HepG2 (cell line): ENCODE data around the gene ARG2. TPM values are rescaled to one million over a fixed set of nuclear protein-coding genes. Genes with fewer than 3 reads are reported as not detected.

Experiments used
- DBP ChIP-seq: sonication (generic); formaldehyde crosslinking; IDR thresholded peaks from 2 replicates; pipeline ENCODE4 v1.4.0; 2020; ENCODE audit warnings: missing genetic modification reagents; ENCODE audit errors: not compliant biosample characterization
- ELK4 ChIP-seq: sonication (generic); formaldehyde crosslinking; IDR thresholded peaks from 2 replicates; pipeline ENCODE4 v1.9.0; 2021; ENCODE audit warnings: missing genetic modification reagents, borderline replicate concordance
- ESRRA ChIP-seq: sonication (generic); formaldehyde crosslinking; IDR thresholded peaks from 2 replicates; pipeline ENCODE4 v1.5.1; 2020; ENCODE audit warnings: mild to moderate bottlenecking, low read depth, missing genetic modification reagents
- ETS1 ChIP-seq: sonication (generic); formaldehyde crosslinking; IDR thresholded peaks from 2 replicates; pipeline ENCODE4 v1.4.0; 2020; ENCODE audit warnings: missing genetic modification reagents
- FOXO4 ChIP-seq: sonication (generic); formaldehyde crosslinking; conservative IDR thresholded peaks from 2 replicates; pipeline ENCODE4 v1.8.1; 2023; ENCODE audit warnings: missing genetic modification reagents
- GLMP ChIP-seq: sonication (generic); formaldehyde crosslinking; IDR thresholded peaks from 2 replicates; pipeline ENCODE4 v1.9.0; 2021; ENCODE audit warnings: missing genetic modification reagents, mild to moderate bottlenecking, borderline replicate concordance
- HNRNPH1 ChIP-seq: fragments of 200-400 bp; formaldehyde crosslinking; optimal IDR thresholded peaks from 2 replicates; pipeline ENCODE3; 2017; ENCODE audit warnings: mild to moderate bottlenecking, low read depth, low read length
- HOXD1 ChIP-seq: sonication (generic); formaldehyde crosslinking; IDR thresholded peaks from 2 replicates; pipeline ENCODE4 v1.5.0; 2020; ENCODE audit warnings: missing genetic modification reagents
- KAT7 ChIP-seq: IDR thresholded peaks from 2 replicates; pipeline ENCODE4 v1.6.1; 2018; ENCODE audit warnings: borderline replicate concordance, missing compliant biosample characterization
- KLF6 ChIP-seq: IDR thresholded peaks from 2 replicates; pipeline ENCODE4 v1.8.0; 2016; ENCODE audit warnings: missing biosample characterization, missing genetic modification reagents
- MXD3 ChIP-seq: IDR thresholded peaks from 2 replicates; pipeline ENCODE4 v1.6.1; 2016; ENCODE audit warnings: mild to moderate bottlenecking, missing biosample characterization, missing genetic modification reagents
- NR3C1 ChIP-seq: sonication (generic); formaldehyde crosslinking; IDR thresholded peaks from 2 replicates; pipeline ENCODE4 v1.4.0; 2020; ENCODE audit warnings: missing genetic modification reagents
- PAF1 ChIP-seq: IDR thresholded peaks from 2 replicates; pipeline ENCODE4 v1.6.1; 2016; ENCODE audit warnings: missing genetic modification reagents, missing compliant biosample characterization
- RFX5 ChIP-seq: IDR thresholded peaks from 2 replicates; pipeline ENCODE4 v1.6.1; 2011; ENCODE audit warnings: low read depth, low read length, improper control_type of control experiment
- SNAI1 ChIP-seq: sonication (generic); formaldehyde crosslinking; IDR thresholded peaks from 2 replicates; pipeline ENCODE4 v1.5.0; 2020; ENCODE audit warnings: mild to moderate bottlenecking, missing genetic modification reagents, borderline replicate concordance
- SNAPC5 ChIP-seq: sonication (generic); formaldehyde crosslinking; IDR thresholded peaks from 2 replicates; pipeline ENCODE4 v1.8.1; 2023; ENCODE audit warnings: mild to moderate bottlenecking, missing genetic modification reagents, borderline replicate concordance
- ZBTB25 ChIP-seq: IDR thresholded peaks from 2 replicates; pipeline ENCODE4 v1.6.1; 2018; ENCODE audit warnings: missing genetic modification reagents
- ZFP62 ChIP-seq: sonication (generic); formaldehyde crosslinking; IDR thresholded peaks from 2 replicates; pipeline ENCODE4 v1.4.0; 2020; ENCODE audit warnings: missing genetic modification reagents
- ZNF331 ChIP-seq: sonication (generic); formaldehyde crosslinking; IDR thresholded peaks from 2 replicates; pipeline ENCODE4 v1.4.0; 2020; ENCODE audit warnings: missing genetic modification reagents
- ZNF510 ChIP-seq: sonication (generic); formaldehyde crosslinking; IDR thresholded peaks from 2 replicates; pipeline ENCODE4 v1.4.0; 2020; ENCODE audit warnings: low read depth, mild to moderate bottlenecking, missing genetic modification reagents
- ZNF780A ChIP-seq: sonication (generic); formaldehyde crosslinking; IDR thresholded peaks from 2 replicates; pipeline ENCODE4 v1.8.0; 2022; ENCODE audit warnings: mild to moderate bottlenecking, missing genetic modification reagents, moderate library complexity
- polyA plus RNA-seq, 8 experiments: library from polyadenylated mRNA; depleted of rRNA in 3 of 8; stranded (reverse) in 7 of 8; unstranded in 1 of 8; fragments of >200 nt; fragmentation: Illumina TruSeq in 4 of 8; extraction: Trizol in 4 of 8; gene quantifications; 2 replicates each; pipeline versions ENCODE4 v1.2.1 to v1.2.3, GENCODE V29; 2011 to 2016; ENCODE audit warnings: low read depth in 4 of 8, missing spikeins in 1 of 8, mixed read lengths in 1 of 8; ENCODE audit not compliant: insufficient read depth in 1 of 8
- total RNA-seq, 5 experiments: library from RNA; depleted of rRNA; stranded (reverse); fragments of >200 nt; fragmentation: Illumina TruSeq; extraction: Trizol; gene quantifications; 2 replicates each; pipeline ENCODE4 v1.2.3, GENCODE V29; 2016; ENCODE audit warnings: low read depth in 1 of 5

ARG2 gene
- total and polyA plus RNA-seq, 2 of the 13 experiments (the other 11 are each of a cell fraction or from before 2014, with no cell fraction given), result 37.5 to 73.6 TPM

GRCh38 chr14:67619446-67620216 is at the start of gene ARG2 (continued):
- TF ChIP-seq ZNF510 (CRISPR knock-in tag) (no peak), SNAPC5 (CRISPR knock-in tag) (no peak), ZFP62 (CRISPR knock-in tag) (no peak), MXD3 (no peak), GLMP (CRISPR knock-in tag) (no peak), HOXD1 (CRISPR knock-in tag) (no peak), ZNF780A (CRISPR knock-in tag) (no peak), HNRNPH1 (no peak), ESRRA (CRISPR knock-in tag) (0 out of 2 replicates have a peak, but pooled peaks have one; percentile 48), ZNF331 (CRISPR knock-in tag) (peak; percentile 20; the same call in 1 of the 2 replicates), KLF6 (no peak), DBP (no peak), RFX5 (peak; percentile 62), KAT7 (no peak; the same call in 1 of the 2 replicates), PAF1 (no peak), ELK4 (CRISPR knock-in tag) (no peak), NR3C1 (CRISPR knock-in tag) (no peak), FOXO4 (CRISPR knock-in tag) (no peak), SNAI1 (CRISPR knock-in tag) (peak; percentile 50), ZBTB25 (CRISPR knock-in tag) (no peak), ETS1 (CRISPR knock-in tag) (no peak)
